Smooth muscle cell (in vitro differentiated cells): Measurements from ENCODE around the gene LHFPL6. TPM values are rescaled to one million over a fixed set of nuclear protein-coding genes. Genes with fewer than 3 reads are reported as not detected.

Experiments
- DNase-seq: peaks from one replicate; lab custom pipeline; 2025; ENCODE audit not compliant: unreplicated experiment; lab: John Stamatoyannopoulos, UW
- H2AFZ ChIP-seq: fragments of 200-600 bp; sonication (generic); 2 replicates; pipeline ENCODE4 v1.6.0; 2016; ENCODE audit warnings: antibody characterized with exemption, low read depth, mild to moderate bottlenecking
- H3F3A ChIP-seq: fragments of 200-600 bp; sonication (generic); 2 replicates; pipeline ENCODE4 v1.6.0; 2017; ENCODE audit warnings: antibody characterized with exemption, low read depth
- H3K27ac ChIP-seq: fragments of 200-600 bp; sonication (generic); 2 replicates; pipeline ENCODE4 v1.5.1; 2016; ENCODE audit warnings: low read depth, mild to moderate bottlenecking
- H3K27me3 ChIP-seq: fragments of 200-600 bp; sonication (generic); 2 replicates; pipeline ENCODE4 v1.6.1; 2016; ENCODE audit warnings: low read depth, mild to moderate bottlenecking
- H3K36me3 ChIP-seq: fragments of 200-600 bp; sonication (generic); 2 replicates; pipeline ENCODE4 v1.5.1; 2016; ENCODE audit warnings: low read depth
- H3K4me1 ChIP-seq: fragments of 200-600 bp; sonication (generic); 2 replicates; pipeline ENCODE4 v1.5.1; 2016; ENCODE audit warnings: low read depth
- H3K4me2 ChIP-seq: fragments of 200-600 bp; sonication (generic); 2 replicates; pipeline ENCODE4 v1.6.0; 2016; ENCODE audit warnings: mild to moderate bottlenecking
- H3K4me3 ChIP-seq: fragments of 200-600 bp; sonication (generic); 2 replicates; pipeline ENCODE4 v1.5.1; 2016; ENCODE audit warnings: mild to moderate bottlenecking
- H3K79me2 ChIP-seq: fragments of 200-600 bp; sonication (generic); 2 replicates; pipeline ENCODE4 v1.6.0; 2016; ENCODE audit warnings: low read depth, mild to moderate bottlenecking
- H3K9ac ChIP-seq: fragments of 200-600 bp; sonication (generic); 2 replicates; pipeline ENCODE4 v1.6.0; 2016; ENCODE audit warnings: low read depth
- H3K9me3 ChIP-seq: fragments of 200-600 bp; sonication (generic); replicated peaks from 2 replicates; pipeline ENCODE4 v1.5.1; 2016; ENCODE audit warnings: low read depth
- H4K20me1 ChIP-seq: fragments of 200-600 bp; sonication (generic); 2 replicates; pipeline ENCODE4 v1.6.0; 2016; ENCODE audit warnings: low read depth
- CTCF ChIP-seq: fragments of 200-600 bp; sonication (generic); IDR thresholded peaks from 2 replicates; pipeline ENCODE4 v1.5.1; 2017; ENCODE audit warnings: borderline replicate concordance, mild to moderate bottlenecking, antibody characterized with exemption; ENCODE audit not compliant: insufficient read depth, poor library complexity, severe bottlenecking
- WGBS: methylation state at CpG from one replicate; pipeline ENCODE4 v1.1.7; 2016; ENCODE audit warnings: low lambda C conversion rate; 5-methylcytosine and 5-hydroxymethylcytosine counted together
- polyA plus RNA-seq: library from polyadenylated mRNA; unstranded; fragments of >200 nt; fragmentation: Nextera tagmentation; extraction: Ambion mirVana; gene quantifications from 2 replicates; pipeline ENCODE4 v1.2.1, GENCODE V29; 2016
- total RNA-seq: library from RNA; depleted of rRNA; stranded (reverse); fragments of >200 nt; gene quantifications from 2 replicates; pipeline ENCODE4 v1.2.3, GENCODE V29; 2014

Gene LHFPL6
- total and polyA plus RNA-seq, 2 experiments from 2014 or later: 24.7 to 43.6 TPM

- Histone ChIP-seq H3K27me3 (no peaks in the 10 kb centered on the region), H3K36me3 (no peaks in the 10 kb centered on the region), H3K79me2 (no peaks in the 10 kb centered on the region), H4K20me1 (no peaks in the 10 kb centered on the region), H3F3A (no peaks in the 10 kb centered on the region), H2AFZ (no peak overlapping the region), H3K9ac (no peak overlapping the region), H3K4me1 (no peaks in the 10 kb centered on the region), H3K9me3 (no peaks in the 10 kb centered on the region), H3K4me2 (no peak overlapping the region), H3K27ac (no peak overlapping the region), H3K4me3 (no peak overlapping the region)
- 69% methylated on average over 1 of the region's 1 CpG for WGBS
- no peak for TF ChIP-seq CTCF
- no peak for DNase-seq
Observed at GRCh38 chr13:39618561-39618960, 15.6 kb upstream of the LHFPL6 start.

DNA sequence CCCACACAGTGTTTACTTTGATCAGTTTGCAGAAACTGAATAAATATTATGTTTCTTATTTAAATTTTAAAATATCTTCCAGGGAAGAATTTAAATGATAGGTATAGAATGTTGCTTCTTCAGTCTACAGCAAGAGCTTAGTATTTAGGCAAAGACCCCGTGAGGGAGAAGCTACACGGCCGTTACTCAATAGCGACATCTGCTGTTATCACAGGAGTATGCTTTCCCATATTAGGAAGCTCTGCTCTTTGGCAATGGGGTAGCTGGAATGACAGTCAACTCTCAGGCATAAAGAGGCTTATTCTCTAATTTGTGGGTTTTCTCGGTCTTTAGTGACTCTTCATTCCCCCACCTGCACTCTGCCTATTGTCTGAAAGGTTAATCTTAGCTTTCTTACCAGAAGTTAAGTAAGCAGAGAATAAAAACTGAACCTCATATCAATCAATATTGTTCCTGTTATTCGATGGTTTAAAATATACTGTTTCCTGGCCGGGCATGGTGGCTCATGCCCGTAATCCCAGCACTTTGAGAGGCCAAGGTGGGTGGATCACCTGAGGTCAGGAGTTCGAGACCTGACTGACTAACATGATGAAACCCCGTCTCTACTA, 13.2 kb upstream of the LHFPL6 start:
- Histone ChIP-seq H3K4me2 (no peak overlapping the region), H3K36me3 (no peaks in the 10 kb centered on the region), H3K4me1 (no peaks in the 10 kb centered on the region), H3K4me3 (no peak overlapping the region), H4K20me1 (no peaks in the 10 kb centered on the region), H3K9me3 (no peaks in the 10 kb centered on the region), H3K9ac (no peak overlapping the region), H3K79me2 (no peaks in the 10 kb centered on the region), H2AFZ (no peak overlapping the region), H3F3A (no peaks in the 10 kb centered on the region), H3K27me3 (no peaks in the 10 kb centered on the region), H3K27ac (no peak overlapping the region)
- WGBS: 48% methylated on average over 10 of the region's 10 CpGs
- TF ChIP-seq CTCF: peak; percentile 89
- DNase-seq: no peak

DNA sequence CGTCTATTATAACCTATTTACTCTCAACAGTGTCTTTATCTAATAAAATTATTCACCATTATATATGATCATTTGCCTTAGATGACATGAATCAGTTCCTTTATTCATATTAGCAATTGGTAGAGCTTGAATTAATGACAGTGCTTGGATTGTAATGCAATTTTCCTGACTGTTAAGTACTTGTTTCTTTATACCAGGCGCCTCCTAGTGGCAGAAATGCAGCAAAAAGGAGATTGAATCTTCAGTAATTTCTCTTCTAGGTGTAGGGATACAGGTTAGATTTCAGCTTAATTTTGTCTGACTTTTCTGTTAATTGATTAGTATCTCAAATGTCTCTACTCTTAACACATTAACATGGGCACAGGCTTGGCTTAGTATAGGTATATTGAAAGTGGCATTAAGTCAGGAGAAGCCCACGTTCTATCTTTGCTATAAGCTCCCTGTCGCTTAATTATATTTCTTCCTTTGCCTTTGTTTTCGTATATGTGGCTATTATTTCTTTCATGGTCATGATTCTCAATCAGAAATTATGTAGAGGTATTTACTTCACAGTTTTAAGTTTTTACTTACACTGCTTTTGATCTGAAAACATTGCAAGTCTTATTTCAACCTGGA, 9.1 kb upstream of the LHFPL6 start:
- Histone ChIP-seq H3K4me3 (no peak overlapping the region), H3K9me3 (no peaks in the 10 kb centered on the region), H3F3A (no peaks in the 10 kb centered on the region), H4K20me1 (no peaks in the 10 kb centered on the region), H2AFZ (no peak overlapping the region), H3K4me2 (no peak overlapping the region), H3K79me2 (no peaks in the 10 kb centered on the region), H3K36me3 (no peaks in the 10 kb centered on the region), H3K27ac (no peak overlapping the region), H3K9ac (no peak overlapping the region), H3K27me3 (no peaks in the 10 kb centered on the region), H3K4me1 (no peaks in the 10 kb centered on the region)
- WGBS: 67% methylated on average over 5 of the region's 5 CpGs
- peak; percentile 92 for TF ChIP-seq CTCF
- DNase-seq: no peak

- Histone ChIP-seq H3K36me3 (no peaks in the 10 kb centered on the region), H2AFZ (no peak overlapping the region), H3K4me2 (no peak overlapping the region), H3F3A (peaks cover 7% of the 10 kb centered on the region), H3K27me3 (no peaks in the 10 kb centered on the region), H4K20me1 (no peaks in the 10 kb centered on the region), H3K27ac (no peak overlapping the region), H3K4me3 (no peak overlapping the region), H3K79me2 (no peaks in the 10 kb centered on the region), H3K4me1 (peaks cover 4% of the 10 kb centered on the region), H3K9ac (no peak overlapping the region), H3K9me3 (no peaks in the 10 kb centered on the region)
- no peak for TF ChIP-seq CTCF
- DNase-seq: no peak
- WGBS: 90% methylated on average over 4 of the region's 4 CpGs
Observed at GRCh38 chr13:39607876-39608275, 4.9 kb upstream of the LHFPL6 start.
